ENCODE measurements around the gene SLC25A1.
A peak's percentile ranks its signal among the peaks of the same experiment; 100 is the strongest.

The SLC25A1 gene

DNA sequence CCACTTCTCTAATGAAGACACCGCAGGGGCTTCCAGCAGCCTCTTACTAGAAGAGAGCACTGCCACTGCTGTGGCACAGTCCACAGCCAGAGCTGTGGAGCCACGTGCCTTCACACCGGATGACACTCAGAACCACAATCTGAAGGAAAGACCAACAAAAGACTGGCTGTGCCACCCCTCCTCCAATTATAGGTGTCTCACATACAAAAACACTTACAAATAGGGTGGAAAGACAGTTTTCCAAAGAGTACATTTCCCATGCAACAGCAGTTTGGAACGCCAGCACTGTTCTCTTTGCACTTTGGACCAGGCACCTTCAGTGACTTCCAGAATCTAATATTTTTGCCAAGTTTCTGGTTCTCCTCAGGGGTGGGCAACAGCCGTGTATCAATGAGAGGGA is 38.0 kb upstream of the SLC25A1 start:
- Histone ChIP-seq H3K36me3 (ENCODE audit: insufficient read depth, low read depth, low read length) (peaks cover 35% of the 10 kb centered on the region), H3K4me1 (ENCODE audit: insufficient read depth, low read length) (peaks cover 23% of the 10 kb centered on the region), H3K27me3 (ENCODE audit: insufficient read depth, low read length) (no peaks in the 10 kb centered on the region), H3K9ac (ENCODE audit: low read depth, low read length) (no peak overlapping the region), H3K9me3 (ENCODE audit: insufficient read depth, low read depth, low read length) (no peaks in the 10 kb centered on the region), H3K4me3 (ENCODE audit: low read length) (no peak overlapping the region), H3K27ac (ENCODE audit: low read length) (no peak overlapping the region)

GRCh38 chr22:19215360-19215759 is 36.8 kb upstream of the SLC25A1 start:
- Histone ChIP-seq H3K9ac (ENCODE audit: low read depth, low read length) (no peak overlapping the region), H3K4me1 (ENCODE audit: insufficient read depth, low read length) (peaks cover 23% of the 10 kb centered on the region), H3K9me3 (ENCODE audit: insufficient read depth, low read depth, low read length) (no peaks in the 10 kb centered on the region), H3K4me3 (ENCODE audit: low read length) (no peak overlapping the region), H3K36me3 (ENCODE audit: insufficient read depth, low read depth, low read length) (peaks cover 24% of the 10 kb centered on the region), H3K27ac (ENCODE audit: low read length) (no peak overlapping the region), H3K27me3 (ENCODE audit: insufficient read depth, low read length) (no peaks in the 10 kb centered on the region)

DNA sequence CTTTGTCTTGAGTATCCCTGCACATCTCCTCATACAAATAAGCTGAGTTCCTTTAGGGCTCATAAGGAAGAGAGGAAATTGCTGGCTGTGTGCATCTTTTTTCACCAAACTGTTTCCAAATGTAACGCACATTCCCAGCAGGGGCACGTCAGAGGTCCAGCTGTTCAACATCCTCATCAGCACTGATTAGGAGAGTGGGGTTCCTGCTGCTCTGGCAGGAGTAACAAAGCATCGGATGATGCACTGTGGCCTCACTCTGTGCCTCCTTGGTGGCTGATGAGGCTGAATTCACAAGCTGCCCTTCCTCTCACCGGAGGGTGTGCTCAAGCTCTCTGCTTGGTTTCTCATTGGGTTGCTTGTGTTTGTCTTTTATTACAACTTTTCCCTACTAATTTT is 35.5 kb upstream of the SLC25A1 start:
- Histone ChIP-seq H3K27me3 (ENCODE audit: insufficient read depth, low read length) (no peaks in the 10 kb centered on the region), H3K9me3 (ENCODE audit: insufficient read depth, low read depth, low read length) (no peaks in the 10 kb centered on the region), H3K9ac (ENCODE audit: low read depth, low read length) (peak overlapping the region; percentile 53; the same call in 1 of the 2 replicates), H3K4me1 (ENCODE audit: insufficient read depth, low read length) (peaks cover 23% of the 10 kb centered on the region), H3K27ac (ENCODE audit: low read length) (peak overlapping the region; percentile 6), H3K4me3 (ENCODE audit: low read length) (peak overlapping the region; percentile 43), H3K36me3 (ENCODE audit: insufficient read depth, low read depth, low read length) (peaks cover 28% of the 10 kb centered on the region)

DNA sequence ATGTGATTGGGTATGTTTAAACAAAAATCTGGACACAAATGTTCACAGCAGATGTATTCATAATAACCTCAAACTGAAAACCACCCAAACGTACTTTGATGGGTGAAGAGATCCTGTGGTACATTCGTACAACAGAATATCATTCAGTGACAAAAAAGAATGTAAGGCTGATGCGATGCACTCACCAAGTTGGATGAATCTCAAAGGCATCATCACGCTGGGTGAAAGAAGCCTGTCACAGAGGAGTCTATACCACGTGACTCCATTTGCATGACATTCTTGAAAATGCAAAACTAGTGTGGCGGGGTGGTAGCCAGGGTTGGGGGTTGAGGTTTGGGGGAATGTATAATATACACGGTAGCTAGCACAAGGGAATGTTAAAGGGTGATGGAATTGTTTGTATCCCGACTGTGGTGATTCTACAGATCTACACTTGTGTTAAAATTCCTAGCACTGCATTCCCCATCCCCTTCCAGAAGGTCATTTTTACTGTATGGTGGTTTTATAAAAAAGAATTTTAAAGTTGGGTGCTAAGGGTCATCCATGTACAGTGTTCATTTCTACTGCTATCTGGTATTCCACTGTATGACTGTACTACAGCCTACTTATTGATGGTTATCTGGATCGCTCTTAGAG is 35.0 kb upstream of the SLC25A1 start:
- Histone ChIP-seq H3K36me3 (ENCODE audit: insufficient read depth, low read depth, low read length) (peaks cover 34% of the 10 kb centered on the region), H3K9ac (ENCODE audit: low read depth, low read length) (peak overlapping the region; percentile 53; the same call in 1 of the 2 replicates), H3K27ac (ENCODE audit: low read length) (peak overlapping the region; percentile 6), H3K27me3 (ENCODE audit: insufficient read depth, low read length) (no peaks in the 10 kb centered on the region), H3K9me3 (ENCODE audit: insufficient read depth, low read depth, low read length) (no peaks in the 10 kb centered on the region), H3K4me3 (ENCODE audit: low read length) (peak overlapping the region; percentile 43), H3K4me1 (ENCODE audit: insufficient read depth, low read length) (peaks cover 21% of the 10 kb centered on the region)

DNA sequence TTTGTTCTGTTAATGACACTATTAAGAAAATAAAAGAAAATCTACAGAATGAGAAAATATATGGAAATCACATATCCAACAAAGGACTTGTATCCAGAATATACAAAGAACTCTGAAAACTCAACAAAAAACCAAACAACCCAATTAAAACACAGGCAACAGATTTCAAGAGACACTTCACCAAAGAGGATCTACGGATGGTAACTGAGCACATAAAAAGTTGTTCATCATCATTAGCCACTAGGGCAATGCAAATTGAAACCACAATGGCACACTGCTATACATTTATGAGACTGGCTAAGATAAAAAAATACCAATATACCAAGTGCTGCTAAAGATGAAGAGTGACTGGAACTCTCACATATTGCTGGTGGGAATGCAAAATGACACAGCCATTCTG is 34.5 kb upstream of the SLC25A1 start:
- no peak overlapping the region; the same call in 1 of the 2 replicates for H3K9ac ChIP-seq (ENCODE audit: low read depth, low read length)
- peaks cover 16% of the 10 kb centered on the region for H3K4me1 ChIP-seq (ENCODE audit: insufficient read depth, low read length)
- no peak overlapping the region for H3K27ac ChIP-seq (ENCODE audit: low read length)
- H3K36me3 ChIP-seq (ENCODE audit: insufficient read depth, low read depth, low read length), result peaks cover 38% of the 10 kb centered on the region
- no peaks in the 10 kb centered on the region for H3K9me3 ChIP-seq (ENCODE audit: insufficient read depth, low read depth, low read length)
- H3K27me3 ChIP-seq (ENCODE audit: insufficient read depth, low read length), result no peaks in the 10 kb centered on the region
- H3K4me3 ChIP-seq (ENCODE audit: low read length), result peak overlapping the region; percentile 43; the same call in 1 of the 2 replicates

DNA sequence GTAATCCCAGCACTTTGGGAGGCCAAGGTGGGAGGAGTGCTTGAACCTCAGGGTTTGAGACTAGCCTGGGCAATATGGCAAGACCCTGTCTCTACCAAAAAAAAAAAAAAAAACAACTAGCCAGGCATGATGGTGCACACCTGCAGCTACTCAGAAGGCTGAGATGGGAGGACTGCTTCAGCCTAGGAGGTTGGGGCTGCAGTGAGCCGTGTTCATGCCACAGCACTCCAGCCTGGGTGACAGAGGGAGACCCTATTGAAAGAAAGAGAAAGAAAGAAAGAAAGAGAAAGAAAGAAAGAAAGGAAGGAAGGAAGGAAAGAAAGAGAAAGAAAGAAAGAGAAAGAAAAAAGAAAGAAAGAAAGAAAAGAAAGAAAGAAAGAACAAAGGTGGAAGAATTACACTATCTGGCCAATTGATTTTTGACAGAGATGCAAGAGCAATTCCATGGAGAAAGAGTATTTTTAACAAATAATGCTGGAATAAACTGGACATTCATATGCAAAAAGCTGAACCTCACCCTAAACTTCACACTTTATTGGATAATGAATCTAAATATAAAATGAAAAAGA is 33.9 kb upstream of the SLC25A1 start:
- Histone ChIP-seq H3K4me1 (ENCODE audit: insufficient read depth, low read length) (peaks cover 16% of the 10 kb centered on the region), H3K4me3 (ENCODE audit: low read length) (no peak overlapping the region), H3K36me3 (ENCODE audit: insufficient read depth, low read depth, low read length) (peaks cover 44% of the 10 kb centered on the region), H3K9ac (ENCODE audit: low read depth, low read length) (no peak overlapping the region), H3K9me3 (ENCODE audit: insufficient read depth, low read depth, low read length) (no peaks in the 10 kb centered on the region), H3K27ac (ENCODE audit: low read length) (no peak overlapping the region), H3K27me3 (ENCODE audit: insufficient read depth, low read length) (no peaks in the 10 kb centered on the region)

DNA sequence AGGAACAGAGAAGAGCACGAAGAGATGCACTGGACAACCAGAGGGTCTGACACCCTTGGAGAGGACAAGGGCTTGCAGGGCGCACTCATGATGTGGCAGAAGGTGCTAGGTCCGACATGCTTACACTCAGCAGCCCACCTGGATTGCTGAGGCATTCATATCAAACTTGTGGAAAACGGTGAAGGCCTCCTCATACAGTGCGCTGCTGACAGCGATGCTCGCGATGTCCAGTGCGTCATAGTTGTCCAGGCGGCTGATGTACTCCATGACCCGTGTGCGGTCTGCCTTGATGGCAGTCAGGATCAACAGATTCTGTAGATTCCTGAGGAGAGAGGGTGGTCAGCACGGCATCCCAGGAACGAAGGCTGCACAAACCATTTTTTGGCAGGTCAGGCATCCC is 31.7 kb upstream of the SLC25A1 start:
- no peaks in the 10 kb centered on the region for H3K9me3 ChIP-seq (ENCODE audit: insufficient read depth, low read depth, low read length)
- H3K36me3 ChIP-seq (ENCODE audit: insufficient read depth, low read depth, low read length), result peaks cover 36% of the 10 kb centered on the region
- H3K9ac ChIP-seq (ENCODE audit: low read depth, low read length), result no peak overlapping the region
- H3K4me3 ChIP-seq (ENCODE audit: low read length), result no peak overlapping the region
- no peak overlapping the region for H3K27ac ChIP-seq (ENCODE audit: low read length)
- peaks cover 16% of the 10 kb centered on the region for H3K4me1 ChIP-seq (ENCODE audit: insufficient read depth, low read length)
- no peaks in the 10 kb centered on the region for H3K27me3 ChIP-seq (ENCODE audit: insufficient read depth, low read length)

- H3K36me3 ChIP-seq (ENCODE audit: insufficient read depth, low read depth, low read length), result peaks cover 33% of the 10 kb centered on the region
- peaks cover 4% of the 10 kb centered on the region; the same call in 1 of the 2 replicates for H3K4me1 ChIP-seq (ENCODE audit: insufficient read depth, low read length)
- no peak overlapping the region for H3K27ac ChIP-seq (ENCODE audit: low read length)
- H3K27me3 ChIP-seq (ENCODE audit: insufficient read depth, low read length), result no peaks in the 10 kb centered on the region
- no peaks in the 10 kb centered on the region for H3K9me3 ChIP-seq (ENCODE audit: insufficient read depth, low read depth, low read length)
- H3K9ac ChIP-seq (ENCODE audit: low read depth, low read length), result no peak overlapping the region
- H3K4me3 ChIP-seq (ENCODE audit: low read length), result no peak overlapping the region
Observed at GRCh38 chr22:19208287-19208847, 29.8 kb upstream of the SLC25A1 start.

GRCh38 chr22:19207884-19208283 is 29.3 kb upstream of the SLC25A1 start:
- no peaks in the 10 kb centered on the region; the same call in 1 of the 2 replicates for H3K4me1 ChIP-seq (ENCODE audit: insufficient read depth, low read length)
- H3K27me3 ChIP-seq (ENCODE audit: insufficient read depth, low read length), result no peaks in the 10 kb centered on the region
- H3K9me3 ChIP-seq (ENCODE audit: insufficient read depth, low read depth, low read length), result no peaks in the 10 kb centered on the region
- H3K9ac ChIP-seq (ENCODE audit: low read depth, low read length), result no peak overlapping the region
- H3K36me3 ChIP-seq (ENCODE audit: insufficient read depth, low read depth, low read length), result peaks cover 33% of the 10 kb centered on the region
- H3K27ac ChIP-seq (ENCODE audit: low read length), result no peak overlapping the region
- H3K4me3 ChIP-seq (ENCODE audit: low read length), result no peak overlapping the region

GRCh38 chr22:19207401-19207808 is 28.9 kb upstream of the SLC25A1 start:
- H3K9me3 ChIP-seq (ENCODE audit: insufficient read depth, low read depth, low read length), result no peaks in the 10 kb centered on the region
- H3K9ac ChIP-seq (ENCODE audit: low read depth, low read length), result no peak overlapping the region
- no peak overlapping the region for H3K27ac ChIP-seq (ENCODE audit: low read length)
- no peaks in the 10 kb centered on the region for H3K4me1 ChIP-seq (ENCODE audit: insufficient read depth, low read length)
- H3K27me3 ChIP-seq (ENCODE audit: insufficient read depth, low read length), result no peaks in the 10 kb centered on the region
- H3K4me3 ChIP-seq (ENCODE audit: low read length), result no peak overlapping the region
- H3K36me3 ChIP-seq (ENCODE audit: insufficient read depth, low read depth, low read length), result peaks cover 33% of the 10 kb centered on the region

DNA sequence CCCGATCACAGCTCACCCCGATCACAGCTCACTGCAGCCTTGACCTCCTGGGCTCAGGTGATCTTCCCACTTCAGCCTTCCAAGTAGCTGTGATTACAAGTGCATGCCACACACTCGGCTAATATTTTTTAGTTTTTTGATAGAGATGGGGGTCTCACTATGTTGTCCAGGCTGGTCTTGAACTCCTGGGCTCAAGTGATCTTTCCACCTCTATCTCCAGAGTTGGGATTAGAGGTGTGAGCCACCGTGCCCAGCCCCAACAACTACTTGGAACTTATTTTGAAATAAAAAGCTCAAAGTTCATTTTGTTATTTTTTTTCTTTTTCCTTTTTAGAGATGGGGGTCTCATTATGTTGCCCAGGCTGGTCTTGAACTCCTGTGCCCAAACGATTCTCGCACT is 27.8 kb upstream of the SLC25A1 start:
- peaks cover 33% of the 10 kb centered on the region for H3K36me3 ChIP-seq (ENCODE audit: insufficient read depth, low read depth, low read length)
- no peaks in the 10 kb centered on the region for H3K4me1 ChIP-seq (ENCODE audit: insufficient read depth, low read length)
- no peak overlapping the region for H3K4me3 ChIP-seq (ENCODE audit: low read length)
- H3K27me3 ChIP-seq (ENCODE audit: insufficient read depth, low read length), result no peaks in the 10 kb centered on the region
- no peaks in the 10 kb centered on the region for H3K9me3 ChIP-seq (ENCODE audit: insufficient read depth, low read depth, low read length)
- H3K27ac ChIP-seq (ENCODE audit: low read length), result no peak overlapping the region
- H3K9ac ChIP-seq (ENCODE audit: low read depth, low read length), result no peak overlapping the region

- Histone ChIP-seq H3K9me3 (ENCODE audit: insufficient read depth, low read depth, low read length) (no peaks in the 10 kb centered on the region), H3K4me3 (ENCODE audit: low read length) (no peak overlapping the region), H3K4me1 (ENCODE audit: insufficient read depth, low read length) (no peaks in the 10 kb centered on the region), H3K36me3 (ENCODE audit: insufficient read depth, low read depth, low read length) (peaks cover 27% of the 10 kb centered on the region), H3K27me3 (ENCODE audit: insufficient read depth, low read length) (no peaks in the 10 kb centered on the region), H3K9ac (ENCODE audit: low read depth, low read length) (no peak overlapping the region), H3K27ac (ENCODE audit: low read length) (no peak overlapping the region)
Observed at GRCh38 chr22:19204640-19205039, 26.1 kb upstream of the SLC25A1 start.
